GM18511 (cell line): Measurements from ENCODE around the gene QDPR.

Experiments used
- ATAC-seq: cut with Tn5 transposase; IDR thresholded peaks from one replicate; pipeline ENCODE4 v1.9.1; 2021; ENCODE audit warnings: mild to moderate bottlenecking, moderate library complexity; ENCODE audit not compliant: unreplicated experiment

QDPR gene

DNA sequence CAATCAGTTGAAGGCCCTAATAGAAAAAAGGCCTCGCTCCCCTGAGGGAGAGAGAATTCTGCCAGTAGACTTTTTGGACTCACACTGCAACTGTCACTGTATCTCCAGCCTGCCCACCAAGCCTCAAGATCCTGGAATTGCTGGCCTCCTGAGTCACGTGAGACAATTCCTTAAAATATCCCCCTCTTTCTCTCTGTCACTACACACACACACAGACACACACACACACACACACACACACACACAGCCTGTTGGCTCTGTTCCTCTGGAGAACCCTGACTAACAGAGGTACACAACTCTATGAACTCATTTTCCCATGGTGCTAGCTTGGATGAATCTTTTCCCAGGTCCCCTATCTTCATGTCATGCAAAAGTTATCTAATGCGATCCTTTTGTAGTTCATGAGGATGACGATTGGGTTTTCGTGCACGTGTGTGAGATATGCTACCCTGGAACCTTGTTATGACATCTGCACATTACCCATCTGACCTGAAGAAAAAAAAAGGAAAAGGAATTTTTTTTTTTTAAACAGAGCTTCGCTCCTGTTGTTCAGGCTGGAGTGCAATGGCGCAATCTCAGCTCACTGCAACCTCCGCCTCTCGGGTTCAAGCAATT, 16.8 kb upstream of the QDPR start:
- no peak for ATAC-seq

DNA sequence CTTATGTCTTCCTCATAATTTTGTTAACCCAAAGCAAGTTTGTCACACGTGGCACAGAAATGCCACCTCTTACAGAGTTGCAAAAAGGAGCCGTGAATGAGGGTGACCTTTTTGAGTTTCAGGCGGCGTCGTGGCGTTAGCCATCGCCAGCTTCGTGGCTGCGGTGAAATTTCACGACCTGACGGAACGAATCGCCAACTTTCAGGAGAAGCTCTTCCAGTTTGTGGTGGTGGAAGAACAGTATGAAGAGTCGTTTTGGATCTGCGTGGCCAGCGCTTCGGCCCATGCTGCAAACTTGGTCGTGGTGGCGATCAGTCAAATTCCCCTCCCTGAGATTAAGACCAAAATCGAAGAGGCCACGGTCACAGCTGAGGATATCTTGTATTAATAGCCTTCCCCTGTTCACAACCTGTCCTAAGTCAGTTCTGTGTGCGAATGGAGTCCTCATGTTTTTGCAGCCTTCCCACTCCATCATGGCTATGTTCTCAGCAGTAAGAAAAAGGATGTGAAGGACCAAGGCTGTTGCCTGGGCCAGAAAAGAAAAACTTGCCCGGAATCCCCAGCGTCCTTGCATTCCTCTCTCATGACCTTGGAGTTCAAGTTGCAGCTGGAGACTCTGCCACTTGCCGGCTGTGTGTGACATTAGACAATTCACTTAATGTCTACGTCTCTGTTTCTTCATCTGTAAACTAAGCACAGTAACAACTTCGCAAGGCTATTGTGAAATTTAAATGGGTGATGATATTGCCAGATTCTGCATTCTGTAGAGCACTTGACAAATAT, 15.0 kb upstream of the QDPR start:
- ATAC-seq: no peak

DNA sequence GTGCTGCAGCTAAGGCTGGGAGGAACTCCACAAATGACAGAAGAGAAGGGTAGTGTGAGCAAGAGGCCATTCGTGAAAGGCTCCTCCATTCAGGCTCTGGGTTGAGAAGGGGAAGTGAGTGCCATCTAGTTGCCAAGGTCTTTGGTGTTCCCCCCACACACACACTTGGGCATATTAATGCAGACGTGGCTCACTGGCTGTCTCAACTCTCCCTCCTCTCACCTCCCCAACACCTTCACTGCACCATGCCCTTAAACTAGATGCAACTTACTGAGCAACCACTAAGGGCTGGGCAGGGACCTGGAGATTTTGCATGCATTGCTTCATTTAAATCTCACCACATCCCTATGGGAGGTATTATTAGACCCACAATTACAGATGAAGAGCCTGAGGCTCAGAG, 11.8 kb upstream of the QDPR start:
- no peak for ATAC-seq

DNA sequence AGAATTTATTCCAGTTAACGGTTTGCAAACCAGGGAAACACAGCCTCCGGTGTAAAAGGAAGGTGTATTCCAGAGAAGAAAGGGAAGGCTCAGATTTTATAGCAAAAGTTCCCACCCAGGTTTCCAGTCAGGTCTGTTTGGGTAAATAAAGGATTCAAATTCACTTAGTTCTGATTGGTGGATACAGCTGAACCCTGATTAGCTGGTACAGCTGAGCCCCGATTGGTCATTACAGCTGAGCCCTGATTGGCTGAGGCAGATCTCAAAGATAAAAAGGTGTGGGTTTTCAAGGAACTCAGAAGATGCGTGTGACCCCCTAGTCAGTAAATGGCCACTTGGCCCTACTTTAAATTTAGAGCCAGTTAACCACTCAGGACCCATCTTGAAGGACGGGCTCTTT, 9.7 kb upstream of the QDPR start:
- ATAC-seq: no peak

DNA sequence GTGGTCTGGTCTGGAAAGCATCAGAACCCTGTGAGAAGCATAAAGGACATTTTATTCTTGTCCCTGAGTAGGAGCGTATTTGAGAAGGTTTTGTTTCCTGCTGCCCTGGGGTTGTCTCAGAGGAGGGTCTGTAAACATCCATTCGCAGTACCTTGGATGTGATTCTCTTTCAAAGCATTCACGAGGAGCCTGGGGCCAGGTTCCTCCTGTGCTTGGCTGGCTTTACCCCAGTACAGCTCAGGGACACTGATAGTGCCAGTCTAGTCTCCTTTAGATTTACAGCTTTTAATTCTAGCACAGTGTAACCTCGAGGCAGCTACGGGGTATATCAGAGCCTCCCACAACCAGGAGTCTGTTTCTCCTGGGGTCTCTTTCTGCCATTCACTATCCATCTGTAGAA, 5.8 kb upstream of the QDPR start:
- ATAC-seq: no peak

DNA sequence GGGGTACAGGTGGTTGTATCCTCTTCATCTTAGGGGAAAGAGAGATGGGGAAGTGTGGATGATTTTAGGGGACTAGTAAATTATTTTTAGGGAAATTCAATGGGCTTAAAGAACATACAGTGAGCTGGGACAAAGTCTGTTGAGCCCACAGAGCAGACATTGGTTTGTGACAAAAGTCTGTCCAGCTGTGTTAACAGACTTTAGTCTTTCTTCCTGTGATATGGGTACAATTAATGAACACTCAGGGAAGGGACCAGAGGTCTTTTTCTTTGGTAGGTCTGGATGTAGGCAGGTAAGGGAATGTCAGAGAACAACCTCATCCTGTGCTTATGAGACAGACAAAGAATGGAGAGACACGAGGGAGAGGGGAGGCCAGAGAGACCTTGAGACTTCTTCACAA, 5.1 kb upstream of the QDPR start:
- no peak for ATAC-seq

DNA sequence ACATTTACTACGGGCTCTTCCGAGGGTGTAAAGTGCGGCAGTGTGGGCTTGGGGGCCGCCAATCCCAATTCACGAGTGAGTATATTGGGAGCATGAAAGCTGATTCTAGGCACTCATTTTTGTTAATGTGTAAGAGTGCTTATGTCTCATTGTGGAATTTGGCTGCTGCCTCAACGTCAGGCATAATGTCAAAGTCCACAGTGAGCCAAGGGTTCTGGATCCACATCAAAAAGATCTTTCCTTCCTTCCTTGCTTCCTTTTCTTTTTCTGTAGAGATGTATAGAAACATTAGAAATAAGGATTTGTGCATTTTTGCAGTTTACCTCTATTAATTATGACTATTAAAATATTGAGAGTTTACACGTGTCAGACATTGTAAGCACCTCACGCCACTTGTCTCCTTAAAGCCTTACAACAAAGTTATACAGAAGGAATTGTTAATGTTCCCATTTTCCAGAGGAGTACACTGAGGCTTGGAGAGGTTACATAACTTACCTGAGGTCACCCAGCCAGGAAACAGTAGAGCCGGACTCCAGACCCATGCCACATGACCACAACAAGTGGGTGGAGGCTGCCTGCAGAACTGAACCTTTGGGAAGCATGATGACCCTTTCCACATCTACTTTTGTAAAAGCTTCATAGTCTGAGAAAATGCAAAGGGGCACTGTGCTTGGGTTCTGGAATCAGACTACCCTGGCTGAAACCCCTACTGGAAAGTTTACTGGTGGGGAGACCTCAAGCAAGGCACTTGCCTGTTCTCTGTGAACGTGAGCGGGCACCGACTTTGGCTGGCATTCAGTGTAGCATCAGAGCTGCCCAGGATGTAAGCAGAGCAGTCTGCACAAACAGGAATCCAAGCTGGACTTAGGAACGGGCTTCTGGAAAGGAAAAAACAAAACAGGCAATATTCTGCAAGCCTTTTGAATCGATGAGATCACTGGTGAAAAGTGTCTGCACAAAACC, 3.8 kb upstream of the QDPR start:
- no peak for ATAC-seq

DNA sequence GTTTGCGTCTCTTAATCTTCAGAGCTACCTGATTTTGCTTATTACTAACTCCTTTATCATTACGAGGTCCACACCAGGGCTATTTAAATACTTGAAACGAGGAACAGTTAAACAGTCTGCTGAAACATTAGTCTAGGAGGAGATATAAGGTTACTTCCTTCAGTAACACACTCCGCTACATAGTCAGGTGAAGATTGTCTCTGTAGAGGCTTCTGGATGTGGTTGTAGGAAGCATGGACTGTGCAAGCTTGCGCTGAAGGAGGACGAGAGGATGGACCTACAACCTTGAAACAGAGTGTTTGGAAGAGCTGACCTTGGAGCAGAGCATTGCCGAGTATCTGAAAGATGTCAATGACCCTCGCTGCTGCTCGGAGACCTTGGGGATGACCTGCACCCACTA, 3.0 kb upstream of the QDPR start, which contains the start of gene CLRN2:
Gene CLRN2 (plus strand): TSS at position 301 of the 400 bp plus-strand sequence. CDS start 102 bp downstream, outside the sequence.
- ATAC-seq: no peak

DNA sequence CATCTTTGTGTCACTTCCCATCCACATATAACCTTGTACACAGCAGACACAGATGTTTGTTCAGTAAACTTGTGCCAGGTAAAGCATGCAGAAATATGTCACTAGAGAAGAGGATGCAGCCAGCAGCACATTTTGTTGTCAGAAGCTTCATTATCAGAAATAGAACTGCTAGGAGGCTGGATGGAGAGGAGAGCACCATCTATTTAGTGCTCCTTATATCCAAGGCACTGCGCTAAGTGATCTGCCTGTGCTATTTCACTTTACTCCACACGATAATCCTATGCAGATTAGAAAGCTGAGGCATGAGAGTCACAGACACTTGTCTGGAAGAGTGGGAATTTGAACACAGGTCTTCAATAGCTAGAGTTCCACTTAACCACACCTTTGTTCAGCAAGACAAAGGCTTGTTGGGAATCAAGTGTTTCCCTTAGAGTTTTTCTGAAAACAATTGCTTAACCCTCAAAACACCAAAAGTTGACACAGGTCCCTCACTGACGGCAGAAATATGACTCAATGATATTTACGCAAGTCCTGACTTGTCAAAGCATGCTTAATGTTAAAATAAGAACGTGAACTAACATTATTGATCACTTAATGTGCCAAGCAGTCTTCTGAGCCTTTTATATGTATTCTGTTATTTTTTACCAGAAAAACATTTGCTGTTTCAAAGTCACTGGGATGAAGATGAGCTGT, 1.2 kb upstream of the QDPR start:
- no peak for ATAC-seq

DNA sequence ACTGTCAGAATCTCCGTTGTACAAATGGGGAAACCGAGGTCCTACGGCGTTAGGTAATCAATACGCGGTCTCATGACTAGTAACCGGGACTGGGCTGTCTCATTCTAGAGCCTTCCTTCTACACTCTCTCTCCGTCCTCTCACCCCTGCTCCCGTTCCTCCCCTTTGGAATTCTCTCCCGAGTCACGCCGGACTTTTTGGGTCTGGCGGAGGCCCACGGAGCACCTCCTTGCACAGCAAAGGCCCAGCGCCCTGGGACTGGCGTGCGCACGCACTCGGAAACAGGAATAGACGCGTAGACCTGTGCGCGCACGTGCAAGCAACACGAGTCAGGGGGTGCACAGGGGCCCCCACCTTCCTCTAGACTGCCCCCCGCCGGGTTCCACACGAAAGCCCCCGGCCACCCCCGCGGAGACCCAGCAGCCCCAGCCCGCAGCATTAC, 361 bp downstream of the QDPR start:
- ATAC-seq: peak; percentile 68

DNA sequence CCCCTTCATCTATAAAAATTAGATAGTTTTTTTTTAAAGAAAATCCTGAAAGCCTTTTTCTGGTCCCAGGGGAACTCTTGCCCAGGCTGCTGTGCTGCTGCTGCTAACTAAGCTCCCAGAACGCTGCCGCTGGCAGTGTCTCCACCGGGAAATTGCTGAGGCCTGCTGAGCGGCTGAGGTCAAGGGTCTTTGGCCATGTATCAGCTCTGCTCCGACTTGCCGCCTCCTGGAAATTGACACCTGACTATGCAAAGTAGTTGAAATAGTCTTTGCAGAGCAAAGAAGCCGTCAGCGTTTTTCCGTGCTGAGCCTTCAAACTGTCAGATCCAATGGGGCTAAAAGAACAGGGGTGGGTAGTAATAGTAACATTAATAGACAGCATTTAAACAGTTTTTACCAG, 839 bp downstream of the QDPR start:
- peak; percentile 9 for ATAC-seq

DNA sequence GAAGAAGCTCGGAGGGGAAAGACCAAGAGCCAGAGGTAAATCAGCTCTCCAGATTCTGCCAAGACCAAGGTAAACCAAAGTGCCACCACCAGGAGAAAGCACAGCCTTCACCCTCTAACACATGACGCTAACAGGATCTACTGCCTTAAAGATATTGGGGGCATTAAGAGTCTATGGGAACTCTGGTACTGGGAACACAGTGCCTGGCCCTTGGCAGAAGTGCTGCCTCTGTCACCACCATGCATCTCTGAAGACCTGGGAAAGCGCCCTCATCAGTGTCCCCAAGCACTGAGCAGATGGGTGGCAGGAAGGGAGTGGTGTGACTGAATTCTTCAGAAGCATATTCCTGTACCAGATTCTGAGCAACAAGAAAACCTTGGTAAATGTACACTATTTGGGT, 1.3 kb downstream of the QDPR start:
- no peak for ATAC-seq

DNA sequence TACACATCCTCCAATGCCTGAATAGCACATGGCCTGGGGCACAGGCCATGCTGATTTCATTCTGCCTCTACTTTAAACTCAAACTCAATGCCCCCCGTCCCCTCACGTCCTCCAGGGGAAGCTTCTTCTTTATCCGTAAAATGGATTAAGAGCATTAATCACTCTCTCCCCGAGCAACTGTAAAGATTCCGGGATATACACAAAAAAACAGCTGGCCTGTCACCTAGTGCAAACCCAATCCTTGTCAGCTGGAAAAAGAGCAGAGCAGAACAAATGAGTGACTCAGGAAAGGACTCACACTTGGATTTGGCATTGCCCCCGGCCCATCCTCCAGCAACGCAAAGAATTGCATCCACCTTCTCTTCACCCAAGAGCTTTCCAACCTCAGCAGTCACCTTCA, 7.8 kb downstream of the QDPR start:
- ATAC-seq: no peak

DNA sequence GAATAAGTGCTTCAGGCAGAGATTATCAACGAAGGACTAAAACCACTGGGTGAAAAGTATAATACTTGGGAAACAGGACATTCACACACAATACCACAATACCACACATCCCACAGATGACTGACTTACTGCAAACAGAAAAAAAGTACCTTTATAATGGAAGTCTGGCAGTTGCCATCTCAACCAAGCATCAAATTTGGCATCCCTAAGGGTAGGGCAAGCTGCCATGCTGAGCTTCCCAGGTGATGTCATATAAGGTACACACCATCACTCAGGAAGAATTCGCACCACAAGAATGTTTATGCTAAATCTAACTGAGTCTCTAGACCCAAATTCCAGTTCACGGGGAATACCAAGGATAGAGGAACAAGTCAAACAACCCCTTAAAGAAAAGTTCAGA, 9.1 kb downstream of the QDPR start:
- no peak for ATAC-seq

DNA sequence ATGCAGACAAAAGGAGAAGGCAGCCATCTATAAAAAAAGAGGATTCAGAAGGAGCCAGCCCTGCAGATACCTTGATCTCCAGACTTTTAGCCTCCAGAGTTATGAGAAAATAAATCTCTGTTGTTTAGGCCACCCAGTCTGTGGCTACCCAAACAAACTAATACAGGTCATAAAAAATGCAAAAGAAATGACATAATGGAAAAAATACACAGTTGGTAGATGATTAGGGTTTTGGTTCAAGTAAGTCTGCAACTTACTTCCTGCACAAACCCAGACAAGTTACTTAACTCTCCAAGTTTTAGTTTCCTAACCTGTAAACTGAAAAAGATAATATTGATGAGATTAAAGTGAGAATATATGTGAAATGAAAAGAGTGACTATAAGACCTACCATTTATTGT, 11.3 kb downstream of the QDPR start:
- ATAC-seq: peak; percentile 58

DNA sequence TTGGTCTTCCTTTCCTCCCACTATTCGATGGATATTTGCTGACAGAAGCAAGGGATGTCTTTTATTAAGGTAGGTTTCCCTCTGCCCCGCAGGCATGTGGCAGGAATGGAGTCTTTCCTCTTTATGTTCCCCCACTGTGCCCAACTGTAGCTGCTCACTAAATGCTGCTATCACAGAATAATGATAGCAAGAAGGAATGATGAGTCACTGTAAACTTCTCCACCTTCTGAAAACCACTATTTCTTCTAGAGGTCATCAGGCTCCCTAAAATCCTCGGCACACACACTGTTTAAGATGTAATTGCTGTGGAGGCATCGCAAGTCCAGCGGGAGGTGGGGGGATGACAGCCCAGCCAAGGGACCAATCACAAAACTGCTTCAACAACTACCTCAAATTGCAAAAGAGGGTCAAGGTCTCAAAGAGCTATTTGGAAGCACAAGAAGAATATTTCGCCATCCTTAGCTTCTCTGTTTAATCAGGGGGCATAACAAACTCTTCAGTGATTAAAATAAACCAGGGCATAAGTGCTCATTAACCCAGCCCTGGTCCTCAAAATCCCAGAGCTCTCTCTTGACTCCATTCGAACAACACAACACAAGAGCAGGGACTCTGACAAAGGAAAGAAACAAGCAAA, 13.9 kb downstream of the QDPR start:
- no peak for ATAC-seq

DNA sequence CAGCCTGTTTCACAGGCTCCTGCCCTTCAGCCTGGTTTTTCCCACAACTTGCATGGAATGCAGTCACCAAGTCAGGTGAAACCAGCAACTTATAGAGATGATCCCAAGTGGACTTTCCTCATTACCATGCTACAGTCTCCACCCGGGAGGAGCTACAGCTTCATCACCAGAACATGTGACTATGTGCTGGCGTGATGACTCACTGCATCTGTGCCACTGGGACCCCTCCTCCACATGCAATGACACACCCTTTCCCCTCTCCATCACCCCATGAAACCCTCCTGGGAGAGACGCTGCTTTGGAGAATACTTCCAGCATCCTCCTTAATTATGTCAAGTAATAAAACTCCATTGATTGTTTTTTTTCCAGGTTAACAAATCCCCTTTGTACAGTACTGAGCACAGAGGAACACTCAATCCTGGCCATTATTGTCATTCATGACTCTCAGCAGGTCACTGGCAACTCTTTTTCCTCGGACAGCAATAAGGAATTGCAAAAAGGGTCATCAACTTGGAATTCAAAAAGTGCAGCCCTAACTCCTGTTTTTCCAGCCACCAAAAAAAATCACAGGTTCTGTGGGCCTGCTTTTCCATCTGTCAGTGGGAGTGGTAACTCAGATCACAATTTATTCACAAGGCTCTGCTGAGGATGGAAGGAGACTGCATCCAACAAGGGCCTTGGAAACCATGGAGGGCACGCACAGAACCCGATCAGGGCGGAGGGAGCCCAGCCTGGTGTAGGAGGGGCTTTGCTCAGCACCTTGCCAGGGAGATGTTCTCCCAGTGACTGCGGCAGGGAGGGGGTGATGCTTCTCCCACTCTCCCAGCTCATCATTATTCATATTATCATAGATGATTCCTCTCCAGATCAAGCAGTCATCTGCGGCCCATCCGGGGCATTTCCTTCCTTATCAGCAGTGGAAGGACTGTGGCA, 17.4 kb downstream of the QDPR start:
- no peak for ATAC-seq

DNA sequence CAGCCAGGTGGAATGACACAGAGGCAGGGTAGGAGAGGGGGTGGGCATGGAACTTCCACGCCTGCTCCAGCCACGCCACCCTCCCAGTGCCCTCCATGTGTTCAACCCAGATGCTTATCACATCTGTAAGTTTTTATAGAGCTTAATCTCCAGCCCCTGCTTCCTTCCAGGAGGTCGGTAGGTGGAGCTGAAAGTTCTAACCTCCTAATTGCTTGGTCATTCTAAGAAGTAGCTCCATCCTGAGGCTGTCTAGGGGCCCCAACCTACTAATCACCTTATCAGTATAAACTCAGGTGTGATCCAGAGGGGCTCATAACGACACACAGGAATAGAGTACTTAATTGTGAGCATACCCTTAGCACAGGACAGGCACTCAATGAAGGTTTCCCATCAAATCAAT, 18.3 kb downstream of the QDPR start:
- no peak for ATAC-seq

DNA sequence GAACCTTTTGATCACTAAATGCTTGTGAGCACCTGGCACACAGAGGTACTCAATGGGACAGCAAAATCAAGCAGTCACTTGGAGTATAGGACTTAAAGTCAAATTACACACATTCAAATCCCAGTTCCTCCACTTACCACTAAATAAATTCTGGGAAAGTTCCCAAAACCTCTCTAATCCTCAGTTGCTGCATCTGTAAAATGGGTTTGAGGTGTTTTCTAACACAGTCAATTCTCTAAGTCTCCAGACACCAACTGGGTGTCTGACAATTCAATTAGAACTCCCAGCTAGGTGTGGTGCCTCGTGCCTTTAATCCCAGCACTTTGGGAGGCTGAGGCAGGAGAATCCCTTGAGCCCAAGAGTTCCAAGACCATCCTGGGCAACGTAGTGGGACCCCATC, 19.0 kb downstream of the QDPR start:
- ATAC-seq: no peak
